Testis (tissue), 3 donors: Measurements from ENCODE around the gene MAJIN. TPM values are rescaled to one million over a fixed set of nuclear protein-coding genes. Genes with fewer than 3 reads are reported as not detected.

Source experiments
- DNase-seq: peaks from one replicate; pipeline ENCODE4 v3.0.0-alpha.2; 2019
- H3K27ac ChIP-seq, 2 donors: fragments of 200-600 bp; sonication (generic); one replicate each; pipeline ENCODE4 v1.5.1; 2019
- H3K27me3 ChIP-seq: fragments of 200-600 bp; sonication (generic); one replicate; pipeline ENCODE4 v1.5.1; 2019
- H3K36me3 ChIP-seq: fragments of 200-600 bp; sonication (generic); one replicate; pipeline ENCODE4 v1.5.1; 2017; ENCODE audit warnings: low read depth; ENCODE audit errors: missing control alignments
- H3K4me1 ChIP-seq: fragments of 200-600 bp; sonication (generic); one replicate; pipeline ENCODE4 v1.5.1; 2019
- H3K4me3 ChIP-seq, 2 donors: fragments of 200-600 bp; sonication (generic); one replicate each; pipeline ENCODE4 v1.5.1; 2017 to 2019
- H3K9me3 ChIP-seq: fragments of 200-600 bp; sonication (generic); one replicate; pipeline ENCODE4 v1.5.1; 2017
- POLR2A ChIP-seq: fragments of 450-650 bp; IDR thresholded peaks from one replicate; pipeline ENCODE4 v1.6.1; 2017; ENCODE audit warnings: antibody characterized with exemption, mild to moderate bottlenecking, moderate library complexity
- WGBS, 2 donors: methylation state at CpG; one replicate each; pipeline ENCODE4 v1.1.5; 2018; 5-methylcytosine and 5-hydroxymethylcytosine counted together
- intact Hi-C: fragments of 100-400 bp; cut with DNase I; formaldehyde crosslinking; loops from one replicate; pipeline ENCODE4 v1.15.1; 2023; ENCODE audit warnings: low total_unique reads
- polyA plus RNA-seq: library from polyadenylated mRNA; stranded (reverse); fragments of 350-450 nt; fragmentation: Illumina TruSeq; extraction: RNeasy Lipid Tissue Mini Kit (QIAGEN cat#74804); gene quantifications from one replicate; pipeline ENCODE4 v1.2.3, GENCODE V29; 2014; ENCODE audit warnings: low read depth, low replicate concordance; ENCODE audit not compliant: insufficient read depth
- total RNA-seq, 2 donors: library from RNA; depleted of rRNA; stranded (reverse); fragments of >200 nt; gene quantifications; one replicate each; pipeline ENCODE4 v1.2.3, GENCODE V29; 2016
- TF ChIP-seq, protein P1 (sequence below), 3 experiments: fragments of 450-650 bp in 2 of 3; fragments of 200-600 bp in 1 of 3; sonication (generic) in 1 of 3; IDR thresholded peaks; one replicate each; pipeline ENCODE4 v1.5.1; 2016 to 2019; ENCODE audit warnings: antibody characterized with exemption in 3 of 3, mild to moderate bottlenecking in 2 of 3, moderate library complexity in 1 of 3

The MAJIN gene
- total and polyA plus RNA-seq, 3 donors from 2014 or later = 14.4 to 36.4 (median 34.8) TPM

DNA sequence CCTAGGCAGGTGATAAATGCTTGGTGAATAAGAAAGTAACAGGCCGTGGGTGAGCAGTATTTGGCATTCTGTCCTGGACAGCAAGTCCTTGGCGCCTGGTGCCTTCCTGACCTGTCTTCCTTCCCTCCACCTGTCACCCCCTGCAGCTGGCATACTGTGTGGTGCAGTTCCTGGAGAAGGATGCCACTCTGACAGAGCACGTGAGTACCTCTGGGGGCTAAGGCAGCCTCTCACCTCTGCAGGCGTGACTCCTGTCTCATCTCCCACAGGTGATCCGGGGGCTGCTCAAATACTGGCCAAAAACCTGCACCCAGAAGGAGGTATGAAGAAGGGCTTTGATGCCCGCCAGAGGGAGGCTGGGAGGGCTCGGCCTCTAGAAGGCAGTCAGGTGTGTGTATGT is 40.6 kb downstream of the MAJIN start:
- TF ChIP-seq, protein P1, sequence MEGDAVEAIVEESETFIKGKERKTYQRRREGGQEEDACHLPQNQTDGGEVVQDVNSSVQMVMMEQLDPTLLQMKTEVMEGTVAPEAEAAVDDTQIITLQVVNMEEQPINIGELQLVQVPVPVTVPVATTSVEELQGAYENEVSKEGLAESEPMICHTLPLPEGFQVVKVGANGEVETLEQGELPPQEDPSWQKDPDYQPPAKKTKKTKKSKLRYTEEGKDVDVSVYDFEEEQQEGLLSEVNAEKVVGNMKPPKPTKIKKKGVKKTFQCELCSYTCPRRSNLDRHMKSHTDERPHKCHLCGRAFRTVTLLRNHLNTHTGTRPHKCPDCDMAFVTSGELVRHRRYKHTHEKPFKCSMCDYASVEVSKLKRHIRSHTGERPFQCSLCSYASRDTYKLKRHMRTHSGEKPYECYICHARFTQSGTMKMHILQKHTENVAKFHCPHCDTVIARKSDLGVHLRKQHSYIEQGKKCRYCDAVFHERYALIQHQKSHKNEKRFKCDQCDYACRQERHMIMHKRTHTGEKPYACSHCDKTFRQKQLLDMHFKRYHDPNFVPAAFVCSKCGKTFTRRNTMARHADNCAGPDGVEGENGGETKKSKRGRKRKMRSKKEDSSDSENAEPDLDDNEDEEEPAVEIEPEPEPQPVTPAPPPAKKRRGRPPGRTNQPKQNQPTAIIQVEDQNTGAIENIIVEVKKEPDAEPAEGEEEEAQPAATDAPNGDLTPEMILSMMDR (IDR thresholded peaks at IDR 0.05) = no peak
- TF ChIP-seq POLR2A = no peak

DNA sequence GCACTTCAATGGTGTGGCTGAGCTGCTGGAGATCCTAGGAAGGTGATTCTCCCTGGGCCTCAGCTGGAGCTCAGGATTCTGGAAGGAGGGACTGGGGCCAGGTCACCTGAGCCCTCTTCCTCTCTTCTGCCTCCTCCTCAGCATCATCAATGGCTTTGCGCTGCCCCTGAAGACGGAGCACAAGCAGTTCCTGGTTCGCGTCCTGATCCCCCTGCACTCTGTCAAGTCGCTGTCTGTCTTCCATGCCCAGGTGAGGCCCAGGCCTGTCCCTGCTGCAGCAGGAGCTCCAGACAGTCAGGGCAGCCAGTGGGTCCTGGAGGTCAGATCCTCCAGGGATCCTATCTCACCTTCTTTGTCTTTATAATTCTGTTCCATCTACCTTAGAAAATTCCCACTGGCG is 41.6 kb downstream of the MAJIN start:
- Histone ChIP-seq H3K27ac (no peak overlapping the region), H3K4me1 (peaks cover 5% of the 10 kb centered on the region), H3K4me3 (no peak overlapping the region), H3K36me3 (no peaks in the 10 kb centered on the region), H3K27me3 (no peaks in the 10 kb centered on the region), H3K9me3 (no peaks in the 10 kb centered on the region)
- WGBS, 2 donors = 92 to 95% methylated on average over 6 of the region's 6 CpGs
- TF ChIP-seq POLR2A = no peak
- TF ChIP-seq, protein P1 (IDR thresholded peaks at IDR 0.05) = no peak
- DNase-seq = no peak
- intact Hi-C loops = no loop called here

More for the DNA sequence above, 40.6 kb downstream of the MAJIN start:
- 96 to 98% methylated on average over 7 of the region's 7 CpGs for WGBS, 2 donors
- Histone ChIP-seq H3K27me3 (no peaks in the 10 kb centered on the region), H3K4me3 (no peak overlapping the region), H3K9me3 (no peaks in the 10 kb centered on the region), H3K4me1 (no peaks in the 10 kb centered on the region), H3K36me3 (no peaks in the 10 kb centered on the region), H3K27ac (no peak overlapping the region)
- intact Hi-C loops = no loop called here
- no peak for DNase-seq

DNA sequence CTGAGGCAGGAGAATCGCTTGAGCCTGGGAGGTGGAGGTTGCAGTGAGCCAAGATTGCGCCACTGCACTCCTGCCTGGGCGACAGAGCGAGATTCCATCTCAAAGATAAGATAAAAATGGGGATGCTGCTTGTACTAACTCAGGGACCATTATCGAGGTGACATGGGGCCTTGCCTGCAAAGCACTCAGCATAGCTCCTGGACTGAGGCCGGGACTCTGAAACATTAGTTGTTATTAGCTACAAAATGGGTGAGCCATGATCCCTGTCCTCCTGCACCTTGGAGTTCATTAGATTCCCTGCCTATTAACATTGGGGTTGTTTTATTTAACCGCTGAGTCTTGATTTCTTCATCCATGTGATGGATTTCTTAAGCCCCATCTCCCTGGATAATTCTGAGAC is 42.3 kb downstream of the MAJIN start:
- Histone ChIP-seq H3K4me1 (peaks cover 10% of the 10 kb centered on the region), H3K36me3 (no peaks in the 10 kb centered on the region), H3K27ac (no peak overlapping the region), H3K9me3 (no peaks in the 10 kb centered on the region), H3K4me3 (no peak overlapping the region), H3K27me3 (no peaks in the 10 kb centered on the region)
- DNase-seq = no peak
- 95 to 97% methylated on average over 7 of the region's 7 CpGs for WGBS, 2 donors
- TF ChIP-seq, protein P1 (IDR thresholded peaks at IDR 0.05) = no peak
- no peak for TF ChIP-seq POLR2A
- intact Hi-C loops = no loop called here

DNA sequence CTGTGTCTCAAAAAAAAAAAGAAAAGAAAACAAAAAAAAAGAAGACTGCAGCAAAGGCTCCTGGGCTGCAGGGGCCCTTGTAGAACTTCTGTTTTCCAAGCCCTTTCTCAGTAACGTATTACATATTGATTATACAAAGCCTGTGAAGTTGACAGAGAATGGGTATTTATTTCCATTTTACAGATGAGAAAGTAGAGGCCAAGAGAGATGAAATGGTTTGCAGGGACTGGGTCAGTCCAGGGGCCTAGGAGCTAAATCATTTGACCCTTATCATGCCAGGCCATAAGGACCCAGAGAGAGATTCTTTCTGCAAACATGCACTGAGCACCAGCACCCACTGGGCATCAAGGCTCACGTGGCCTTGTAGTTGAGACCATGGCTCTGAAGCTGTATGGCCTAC is 43.0 kb downstream of the MAJIN start:
- H3K36me3 ChIP-seq = no peaks in the 10 kb centered on the region

DNA sequence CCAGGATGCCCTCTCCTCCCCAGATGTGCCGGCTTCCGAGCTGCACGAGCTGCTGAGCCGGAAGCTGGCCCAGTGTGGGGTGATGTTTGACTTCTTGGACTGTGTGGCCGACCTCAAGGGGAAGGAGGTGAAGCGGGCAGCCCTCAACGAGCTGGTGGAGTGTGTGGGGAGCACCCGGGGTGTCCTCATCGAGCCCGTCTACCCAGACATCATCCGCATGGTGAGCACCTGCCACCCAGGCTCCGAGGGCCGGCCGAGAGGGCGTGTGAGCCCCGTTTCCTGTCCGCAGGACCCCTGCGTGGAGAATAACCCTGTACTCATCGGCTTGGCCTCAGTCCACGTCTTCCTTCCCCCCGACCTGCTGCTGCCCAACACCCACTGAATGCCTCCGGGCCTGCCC is 45.2 kb downstream of the MAJIN start:
- H3K36me3 ChIP-seq = no peaks in the 10 kb centered on the region
- intact Hi-C loops = no loop called here
- TF ChIP-seq POLR2A = no peak

More for the DNA sequence above, 43.0 kb downstream of the MAJIN start:
- Histone ChIP-seq H3K4me3 (no peak overlapping the region), H3K9me3 (no peaks in the 10 kb centered on the region), H3K27ac (no peak overlapping the region), H3K27me3 (no peaks in the 10 kb centered on the region), H3K4me1 (peaks cover 12% of the 10 kb centered on the region)
- DNase-seq = no peak
- TF ChIP-seq, protein P1 (IDR thresholded peaks at IDR 0.05) = no peak
- TF ChIP-seq POLR2A = no peak
- WGBS, 2 donors = 94 to 98% methylated on average over 2 of the region's 2 CpGs
- intact Hi-C loops = no loop called here

More for the DNA sequence above, 45.2 kb downstream of the MAJIN start:
- 88 to 100% methylated on average over 8 to 20 of the region's 22 CpGs for WGBS, 2 donors
- no peak overlapping the region for H3K27ac ChIP-seq
- no peaks in the 10 kb centered on the region for H3K9me3 ChIP-seq
- no peak overlapping the region for H3K4me3 ChIP-seq
- DNase-seq = no peak
- H3K4me1 ChIP-seq = peaks cover 18% of the 10 kb centered on the region
- no peaks in the 10 kb centered on the region for H3K27me3 ChIP-seq
